K562 (cell line): Measurements from ENCODE around the gene ARID3A. TPM values are rescaled to one million over a fixed set of nuclear protein-coding genes. Genes with fewer than 3 reads are reported as not detected.

ENCODE experiments used
- AFF4 ChIP-seq: sonication (generic); formaldehyde crosslinking; IDR thresholded peaks from 2 replicates; pipeline ENCODE4 v1.8.0; 2023; ENCODE audit warnings: mild to moderate bottlenecking, missing genetic modification reagents
- ATF1 ChIP-seq, 2 experiments: fragments of 450-650 bp in 1 of 2; IDR thresholded peaks; 2 replicates each; pipeline ENCODE4 v1.6.1; 2016; ENCODE audit warnings: missing compliant biosample characterization in 1 of 2, missing genetic modification characterization in 1 of 2
- CTCFL ChIP-seq: IDR thresholded peaks from 2 replicates; pipeline ENCODE4 v1.6.1; 2011; ENCODE audit warnings: borderline replicate concordance, low read depth, mild to moderate bottlenecking, moderate library complexity, low read length; ENCODE audit not compliant: insufficient read depth, poor library complexity, severe bottlenecking
- DMBX1 ChIP-seq: fragments of 250-450 bp; sonication (Bioruptor Pico); IDR thresholded peaks from 2 replicates; pipeline ENCODE4 v1.8.0; 2022; ENCODE audit warnings: inconsistent platforms, mild to moderate bottlenecking, moderate library complexity, borderline replicate concordance
- E2F6 ChIP-seq, 2 experiments: IDR thresholded peaks; 2 replicates each; pipeline ENCODE4 v1.6.1; 2011; ENCODE audit warnings: borderline replicate concordance in 1 of 2, control low read depth in 1 of 2, low read depth in 1 of 2, low read length in 1 of 2, mild to moderate bottlenecking in 1 of 2, mixed read lengths in 1 of 2, moderate library complexity in 1 of 2; ENCODE audit not compliant: insufficient read depth in 1 of 2, insufficient read length in 1 of 2, poor library complexity in 1 of 2, severe bottlenecking in 1 of 2; ENCODE audit errors: extremely low read depth in 1 of 2
- EP300 ChIP-seq: IDR thresholded peaks from 2 replicates; pipeline ENCODE4 v1.6.1; 2012; ENCODE audit warnings: low read length, improper control_type of control experiment
- GATAD2B ChIP-seq: fragments of 450-650 bp; IDR thresholded peaks from 2 replicates; pipeline ENCODE4 v1.6.1; 2017; ENCODE audit warnings: mild to moderate bottlenecking, borderline replicate concordance
- ID3 ChIP-seq, 2 experiments: fragments of 250-450 bp in 1 of 2; fragments of 450-650 bp in 1 of 2; sonication (Bioruptor Pico) in 1 of 2; IDR thresholded peaks; 2 replicates each; pipeline versions ENCODE4 v1.6.1 to v1.8.0; 2016 to 2021; ENCODE audit warnings: mild to moderate bottlenecking in 2 of 2, moderate library complexity in 2 of 2, missing compliant biosample characterization in 1 of 2, missing genetic modification characterization in 1 of 2
- POLR2G ChIP-seq: fragments of 200-400 bp; formaldehyde crosslinking; IDR thresholded peaks from 2 replicates; pipeline ENCODE4 v1.6.1; 2017; ENCODE audit warnings: low read depth, mild to moderate bottlenecking, antibody characterized with exemption, low read length, moderate library complexity
- SIN3B ChIP-seq: fragments of 450-650 bp; IDR thresholded peaks from 2 replicates; pipeline ENCODE4 v1.6.1; 2017; ENCODE audit warnings: low read depth, mild to moderate bottlenecking, moderate library complexity
- SMAD4 ChIP-seq: fragments of 250-450 bp; sonication (Bioruptor Pico); conservative IDR thresholded peaks from 2 replicates; pipeline ENCODE4 v1.8.0; 2021; ENCODE audit warnings: inconsistent platforms, mild to moderate bottlenecking, moderate library complexity
- SMARCC2 ChIP-seq: fragments of 450-650 bp; IDR thresholded peaks from 2 replicates; pipeline ENCODE4 v1.6.1; 2017; ENCODE audit warnings: antibody characterized with exemption, moderate library complexity, mild to moderate bottlenecking, low read depth
- ZBTB33 ChIP-seq: sonication (generic); formaldehyde crosslinking; IDR thresholded peaks from 2 replicates; pipeline ENCODE4 v1.8.1; 2023; ENCODE audit warnings: mild to moderate bottlenecking, missing genetic modification reagents
- ZNF232 ChIP-seq: sonication (generic); formaldehyde crosslinking; IDR thresholded peaks from 2 replicates; pipeline ENCODE4 v1.8.0; 2022; ENCODE audit warnings: mild to moderate bottlenecking, missing genetic modification reagents
- ZNF79 ChIP-seq: fragments of 250-450 bp; sonication (Bioruptor Pico); IDR thresholded peaks from 2 replicates; pipeline ENCODE4 v1.4.0; 2020; ENCODE audit warnings: low read depth, mild to moderate bottlenecking, moderate library complexity
- polyA plus RNA-seq, 8 experiments: library from polyadenylated mRNA; depleted of rRNA in 4 of 8; stranded (reverse) in 5 of 8; unstranded in 3 of 8; fragments of >200 nt; fragmentation: Nextera tagmentation in 2 of 8; fragmentation: Illumina TruSeq in 1 of 8; extraction: Ambion mirVana in 2 of 8; extraction: Trizol in 1 of 8; gene quantifications; 2 replicates each; pipeline versions ENCODE4 v1.2.1 to v1.2.3, GENCODE V29; 2011 to 2014; ENCODE audit warnings: inconsistent platforms in 1 of 8, missing spikeins in 1 of 8
- total RNA-seq, 7 experiments: library from RNA; depleted of rRNA in 6 of 7; stranded (reverse); fragments of >200 nt in 6 of 7; fragmentation: Illumina TruSeq in 2 of 7; extraction: Trizol in 2 of 7; gene quantifications; 2 replicates each; pipeline versions ENCODE4 v1.2.1 to v1.2.3, GENCODE V29; 2011 to 2021; ENCODE audit warnings: low replicate concordance in 1 of 7

Gene ARID3A
- total and polyA plus RNA-seq, 9 of the 15 experiments (the other 6 are each of a cell fraction or from before 2014, with no cell fraction given): 1.4 to 118 (median 31.2) TPM

- TF ChIP-seq AFF4 (CRISPR knock-in tag) (peak; percentile 81), ATF1 (CRISPR knock-in tag; IDR thresholded peaks at IDR 0.05) (0 out of 2 replicates have a peak, but pooled peaks have one; percentile 3), ATF1 (tag; IDR thresholded peaks at IDR 0.05) (peak; percentile 92), SMAD4 (CRISPR knock-in tag) (peak; percentile 83), SMARCC2 (no peak), CTCFL (peak; percentile 63), GATAD2B (peak; percentile 12), E2F6 (IDR thresholded peaks at IDR 0.05; ENCODE audit: borderline replicate concordance in 1 of 2, extremely low read depth in 1 of 2, insufficient read depth in 1 of 2, insufficient read length in 1 of 2, low read depth in 1 of 2, low read length in 1 of 2, poor library complexity in 1 of 2, severe bottlenecking in 1 of 2) (peak; percentile 69 to 92), ZBTB33 (CRISPR knock-in tag) (peak; percentile 96), EP300 (peak; percentile 31; the same call in 1 of the 2 replicates), ID3 (CRISPR knock-in tag; IDR thresholded peaks at IDR 0.05) (no peak), ID3 (tag; IDR thresholded peaks at IDR 0.05) (peak; percentile 93), POLR2G (peak; percentile 82), DMBX1 (CRISPR knock-in tag) (peak; percentile 55), ZNF79 (CRISPR knock-in tag) (no peak), SIN3B (no peak), ZNF232 (CRISPR knock-in tag) (0 out of 2 replicates have a peak, but pooled peaks have one; percentile 69)
Measured at GRCh38 chr19:917323-918151, 8.3 kb upstream of the ARID3A start, which contains the start of gene KISS1R (continued).
